ENCODE measurements around the gene KLF18. TPM values are rescaled to one million over a fixed set of nuclear protein-coding genes. Genes with fewer than 3 reads are reported as not detected.

KLF18 gene
- total RNA-seq, result not detected
- long read RNA-seq, result 0 reads

DNA sequence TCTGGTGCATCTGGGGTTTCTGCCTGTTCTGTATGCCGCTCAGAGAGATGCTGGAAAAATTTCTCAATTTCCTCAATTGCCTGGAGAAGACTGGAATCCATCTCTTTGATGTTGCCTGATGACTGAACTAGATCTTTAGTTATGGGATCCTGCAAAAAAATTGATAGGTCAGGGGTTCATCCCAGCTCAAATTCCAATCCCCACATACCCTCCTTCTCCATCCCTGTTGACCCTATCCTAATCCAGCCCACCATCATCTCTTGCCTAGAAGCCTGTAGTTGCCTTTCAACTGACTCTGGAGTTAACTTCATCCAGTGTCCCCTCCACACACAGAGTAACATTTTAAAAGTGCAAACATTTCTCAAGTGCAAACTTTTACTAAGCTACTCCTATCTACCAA is at the start of gene KLF18:
Gene KLF18 (minus strand): TSS at position 101 of the 400 bp plus-strand sequence. CDS start 0 bp downstream, at position 101.
- TF ChIP-seq, protein P1, sequence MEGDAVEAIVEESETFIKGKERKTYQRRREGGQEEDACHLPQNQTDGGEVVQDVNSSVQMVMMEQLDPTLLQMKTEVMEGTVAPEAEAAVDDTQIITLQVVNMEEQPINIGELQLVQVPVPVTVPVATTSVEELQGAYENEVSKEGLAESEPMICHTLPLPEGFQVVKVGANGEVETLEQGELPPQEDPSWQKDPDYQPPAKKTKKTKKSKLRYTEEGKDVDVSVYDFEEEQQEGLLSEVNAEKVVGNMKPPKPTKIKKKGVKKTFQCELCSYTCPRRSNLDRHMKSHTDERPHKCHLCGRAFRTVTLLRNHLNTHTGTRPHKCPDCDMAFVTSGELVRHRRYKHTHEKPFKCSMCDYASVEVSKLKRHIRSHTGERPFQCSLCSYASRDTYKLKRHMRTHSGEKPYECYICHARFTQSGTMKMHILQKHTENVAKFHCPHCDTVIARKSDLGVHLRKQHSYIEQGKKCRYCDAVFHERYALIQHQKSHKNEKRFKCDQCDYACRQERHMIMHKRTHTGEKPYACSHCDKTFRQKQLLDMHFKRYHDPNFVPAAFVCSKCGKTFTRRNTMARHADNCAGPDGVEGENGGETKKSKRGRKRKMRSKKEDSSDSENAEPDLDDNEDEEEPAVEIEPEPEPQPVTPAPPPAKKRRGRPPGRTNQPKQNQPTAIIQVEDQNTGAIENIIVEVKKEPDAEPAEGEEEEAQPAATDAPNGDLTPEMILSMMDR (IDR thresholded peaks at IDR 0.05; ENCODE audit: borderline replicate concordance), result no peak
- H3K27ac ChIP-seq (replicated peaks), result no peak within 1 kb of the TSS
- peaks cover 34% of the 10 kb centered on the region for H3K9me3 ChIP-seq (replicated peaks)
- no peaks in the 10 kb centered on the region for H3K4me1 ChIP-seq
- no peak for DNase-seq
- intact Hi-C loops (cut with micrococcal nuclease), result no loop called here
- H3K27me3 ChIP-seq (ENCODE audit: low read depth), result peaks cover 8% of the 10 kb centered on the region
- H3K4me3 ChIP-seq, result no peak within 1 kb of the TSS
- no peaks in the 10 kb centered on the region for H3K36me3 ChIP-seq

DNA sequence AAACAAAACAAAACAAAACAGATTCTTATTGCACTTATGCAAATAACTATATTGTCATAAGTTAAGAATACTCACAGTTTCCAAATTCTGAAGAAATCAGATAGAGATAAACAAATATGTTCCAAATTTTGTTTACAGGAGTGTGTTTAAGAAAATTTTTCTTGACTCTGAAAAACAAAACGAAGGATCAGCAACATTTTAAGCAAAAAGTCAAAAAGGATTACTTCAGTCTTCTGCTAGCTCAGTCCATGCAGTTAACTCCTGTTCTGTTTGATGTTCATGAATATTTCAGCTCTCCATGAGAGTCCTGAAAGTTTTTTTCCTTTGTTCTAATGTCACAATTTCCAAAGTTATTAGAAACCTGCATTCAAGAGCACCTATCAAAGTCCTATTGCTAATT is 33.2 kb upstream of the KLF18 start:
- TF ChIP-seq, protein P1 (IDR thresholded peaks at IDR 0.05; ENCODE audit: borderline replicate concordance), result no peak
- Histone ChIP-seq H3K4me3 (no peak overlapping the region), H3K36me3 (no peaks in the 10 kb centered on the region), H3K27me3 (ENCODE audit: low read depth) (peaks cover 49% of the 10 kb centered on the region), H3K4me1 (no peaks in the 10 kb centered on the region), H3K9me3 (replicated peaks) (peaks cover 21% of the 10 kb centered on the region), H3K27ac (replicated peaks) (no peak overlapping the region)
- intact Hi-C loops (cut with micrococcal nuclease), result no loop called here
- DNase-seq, result no peak

DNA sequence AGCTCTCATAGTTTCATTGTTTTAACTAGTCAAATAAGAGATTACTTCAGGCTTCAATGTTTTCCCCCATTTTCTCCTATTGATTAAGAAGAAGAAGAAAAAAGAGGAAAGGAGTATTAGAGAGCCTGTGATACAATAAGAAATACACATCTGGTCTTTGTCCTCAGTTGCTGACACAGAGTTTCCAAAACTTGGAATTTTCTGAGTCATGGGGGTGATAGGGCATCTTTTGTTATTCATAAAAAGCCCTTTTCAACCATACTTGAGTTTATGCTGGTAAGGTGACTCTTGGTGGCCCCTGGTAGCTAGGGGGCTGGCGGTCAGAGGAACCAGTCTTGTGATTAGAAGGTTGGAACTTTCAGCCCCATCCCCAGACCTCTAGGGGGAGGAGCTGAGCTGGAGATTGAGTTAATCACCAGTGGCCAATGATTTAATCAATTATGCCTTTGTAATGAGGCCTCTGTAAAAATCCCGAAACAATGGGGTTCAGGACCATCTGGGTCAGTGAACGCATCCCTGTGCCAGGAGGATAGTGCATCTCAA is 28.9 kb upstream of the KLF18 start:
- H3K4me3 ChIP-seq, result no peak overlapping the region
- H3K27me3 ChIP-seq (ENCODE audit: low read depth), result peaks cover 57% of the 10 kb centered on the region
- peaks cover 24% of the 10 kb centered on the region for H3K9me3 ChIP-seq (replicated peaks)
- intact Hi-C loops (cut with micrococcal nuclease), result no loop called here
- H3K27ac ChIP-seq (replicated peaks), result no peak overlapping the region
- DNase-seq, result no peak
- TF ChIP-seq, protein P1 (IDR thresholded peaks at IDR 0.05; ENCODE audit: borderline replicate concordance), result no peak
- no peaks in the 10 kb centered on the region for H3K36me3 ChIP-seq
- no peaks in the 10 kb centered on the region for H3K4me1 ChIP-seq

DNA sequence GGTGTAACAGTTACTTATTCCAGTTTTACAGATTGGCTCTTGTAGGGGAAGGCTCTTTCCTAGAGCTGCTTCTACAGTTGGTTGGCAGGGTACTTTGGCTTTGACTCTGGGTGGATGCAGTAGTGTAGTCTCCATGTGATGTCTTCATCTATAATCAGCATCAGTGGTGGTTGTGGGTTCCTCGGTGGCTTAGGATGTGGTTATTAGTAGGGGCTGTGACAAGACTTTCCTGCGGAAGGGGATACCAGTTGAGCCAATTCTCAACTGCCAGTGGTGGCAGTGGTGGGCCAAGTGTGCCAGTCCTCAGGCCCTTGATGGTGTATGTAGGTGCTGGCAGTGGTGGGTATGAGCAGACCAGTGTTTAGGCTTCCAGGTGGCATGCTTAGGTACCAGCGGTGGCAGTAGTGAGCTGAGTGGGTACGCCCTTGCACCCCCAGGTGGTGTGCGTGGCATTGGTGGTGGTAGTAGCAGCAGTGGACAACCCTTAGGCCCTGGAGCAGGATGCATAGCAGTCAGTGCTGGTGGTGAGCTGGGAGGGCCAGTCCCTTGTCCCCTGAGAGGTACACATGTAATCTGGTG is 27.2 kb upstream of the KLF18 start:
- H3K27me3 ChIP-seq (ENCODE audit: low read depth), result peaks cover 55% of the 10 kb centered on the region
- H3K4me3 ChIP-seq, result no peak overlapping the region
- intact Hi-C loops (cut with micrococcal nuclease), result no loop called here
- no peaks in the 10 kb centered on the region for H3K36me3 ChIP-seq
- TF ChIP-seq, protein P1 (IDR thresholded peaks at IDR 0.05; ENCODE audit: borderline replicate concordance), result no peak
- H3K27ac ChIP-seq (replicated peaks), result no peak overlapping the region
- no peak for DNase-seq
- no peaks in the 10 kb centered on the region for H3K4me1 ChIP-seq
- H3K9me3 ChIP-seq (replicated peaks), result peaks cover 12% of the 10 kb centered on the region

DNA sequence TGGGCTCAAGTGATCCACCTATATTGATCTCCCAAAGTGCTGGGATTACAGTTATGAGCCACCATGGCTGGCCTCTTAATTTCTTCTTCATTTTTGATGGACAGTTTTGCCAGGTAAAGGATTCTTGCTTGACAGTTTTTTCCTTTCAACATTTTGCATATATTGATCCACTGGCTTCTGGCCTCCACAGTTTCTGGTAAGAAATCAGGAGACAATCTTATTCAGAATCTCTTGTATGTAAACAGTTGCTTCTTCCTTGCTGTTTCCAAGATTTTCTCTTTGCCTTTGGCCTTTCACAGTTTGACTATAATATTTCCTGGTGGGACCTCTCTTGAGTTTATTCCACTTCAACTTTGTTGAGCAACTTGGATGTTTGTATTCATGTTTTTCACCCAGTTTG is 20.1 kb upstream of the KLF18 start:
- H3K27me3 ChIP-seq (ENCODE audit: low read depth), result no peaks in the 10 kb centered on the region
- peaks cover 11% of the 10 kb centered on the region for H3K9me3 ChIP-seq (replicated peaks)
- TF ChIP-seq, protein P1 (IDR thresholded peaks at IDR 0.05; ENCODE audit: borderline replicate concordance), result no peak

More for the DNA sequence above, 20.1 kb upstream of the KLF18 start:
- Histone ChIP-seq H3K27ac (replicated peaks) (no peak overlapping the region), H3K36me3 (no peaks in the 10 kb centered on the region), H3K4me1 (no peaks in the 10 kb centered on the region), H3K4me3 (no peak overlapping the region)
- DNase-seq, result no peak
- intact Hi-C loops (cut with micrococcal nuclease), result no loop called here
